Caki2 (cell line): Measurements from ENCODE around the gene ATL3. TPM values are rescaled to one million over a fixed set of nuclear protein-coding genes. Genes with fewer than 3 reads are reported as not detected.
A peak's percentile ranks its signal among the peaks of the same experiment; 100 is the strongest.
"Not testable (repeated sequence)": the region's sequence is repeated elsewhere in the genome, so short reads cannot be mapped to it uniquely, and the experiment has no call there.

Experiments
- DNase-seq: peaks from one replicate; pipeline ENCODE4 v3.0.0-alpha.2; 2015; ENCODE audit warnings: low read depth
- in situ Hi-C: cut with HindIII; loops from 2 replicates; pipeline ENCODE4 v1.10.0; 2016; ENCODE audit warnings: low sequenced_read_pairs, low pct_unique_long_range_greater_than_20kb, mixed read lengths
- total RNA-seq: library from RNA; depleted of rRNA; stranded (reverse); fragments of >200 nt; shearing (Covaris generic); gene quantifications from 2 replicates; pipeline ENCODE4 v1.2.3, GENCODE V29; 2014; ENCODE audit warnings: low replicate concordance

Gene ATL3
- total RNA-seq, 1 experiment from 2014 or later = 58.7 TPM

DNA sequence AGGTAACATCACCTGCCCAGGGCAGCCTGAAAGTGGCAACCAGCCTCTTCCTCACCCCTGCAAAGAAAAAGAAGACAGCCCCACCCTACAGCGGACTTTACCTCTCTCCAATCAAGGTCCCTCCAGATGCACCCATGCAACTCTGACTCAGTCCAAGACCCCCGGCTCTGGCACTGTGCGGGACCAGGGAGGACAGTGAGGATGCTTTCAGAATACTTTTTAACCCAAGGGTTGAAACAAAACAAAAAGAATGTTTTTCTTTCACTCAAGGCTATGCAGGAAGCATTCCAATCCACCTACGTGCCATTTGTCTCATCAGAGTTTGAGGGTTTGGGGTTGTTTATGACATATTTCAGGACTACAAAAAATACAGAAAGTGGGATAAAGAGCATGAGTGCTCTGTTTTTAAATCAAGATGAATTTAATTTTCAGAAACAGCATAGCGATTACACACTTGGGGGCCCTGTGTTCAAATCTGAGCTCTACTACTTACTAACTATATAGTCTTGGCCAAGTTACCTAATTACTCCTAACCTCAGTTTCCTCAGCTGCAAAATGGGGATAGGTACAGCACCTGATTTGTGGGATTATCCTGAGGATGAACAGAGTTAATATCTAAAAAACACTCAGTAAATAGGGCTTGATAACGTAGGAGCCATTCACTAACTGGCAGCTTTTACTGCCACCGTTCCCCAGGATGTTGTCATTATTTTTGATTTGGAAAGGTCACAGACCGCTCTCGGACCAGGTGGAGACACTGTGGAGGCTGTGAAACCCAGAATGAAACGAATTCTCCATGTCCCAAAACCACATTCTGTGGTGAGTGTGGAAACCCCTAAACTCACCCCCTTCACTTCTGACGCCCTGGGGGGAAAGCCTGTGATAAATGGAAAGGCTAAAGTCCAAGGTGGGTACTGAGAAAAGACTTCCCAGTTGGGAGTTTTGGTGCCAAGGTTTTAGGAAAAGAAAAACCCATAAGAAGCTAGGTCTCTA lies 62.5 kb downstream of the ATL3 start:
- DNase-seq = peak; percentile 89
- in situ Hi-C loops = no loop called here

DNA sequence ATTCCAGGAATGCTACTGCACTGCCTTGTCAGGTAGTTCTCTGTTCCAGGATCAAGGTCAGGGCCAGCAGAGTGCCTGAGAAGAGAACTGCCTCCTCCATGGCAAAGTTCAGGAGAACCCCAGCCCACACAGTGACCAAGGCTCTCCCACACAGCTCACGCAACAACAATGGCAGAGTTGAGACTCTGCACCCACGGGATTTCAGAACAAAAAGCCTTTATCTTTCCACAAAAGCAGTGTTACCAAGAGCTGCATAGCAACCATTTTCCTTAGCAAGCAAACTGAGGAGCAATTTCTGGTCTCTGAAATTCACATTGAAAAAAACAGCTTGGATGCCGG lies 68.0 kb downstream of the ATL3 start:
- DNase-seq = no peak
- in situ Hi-C loops = no loop called here

DNA sequence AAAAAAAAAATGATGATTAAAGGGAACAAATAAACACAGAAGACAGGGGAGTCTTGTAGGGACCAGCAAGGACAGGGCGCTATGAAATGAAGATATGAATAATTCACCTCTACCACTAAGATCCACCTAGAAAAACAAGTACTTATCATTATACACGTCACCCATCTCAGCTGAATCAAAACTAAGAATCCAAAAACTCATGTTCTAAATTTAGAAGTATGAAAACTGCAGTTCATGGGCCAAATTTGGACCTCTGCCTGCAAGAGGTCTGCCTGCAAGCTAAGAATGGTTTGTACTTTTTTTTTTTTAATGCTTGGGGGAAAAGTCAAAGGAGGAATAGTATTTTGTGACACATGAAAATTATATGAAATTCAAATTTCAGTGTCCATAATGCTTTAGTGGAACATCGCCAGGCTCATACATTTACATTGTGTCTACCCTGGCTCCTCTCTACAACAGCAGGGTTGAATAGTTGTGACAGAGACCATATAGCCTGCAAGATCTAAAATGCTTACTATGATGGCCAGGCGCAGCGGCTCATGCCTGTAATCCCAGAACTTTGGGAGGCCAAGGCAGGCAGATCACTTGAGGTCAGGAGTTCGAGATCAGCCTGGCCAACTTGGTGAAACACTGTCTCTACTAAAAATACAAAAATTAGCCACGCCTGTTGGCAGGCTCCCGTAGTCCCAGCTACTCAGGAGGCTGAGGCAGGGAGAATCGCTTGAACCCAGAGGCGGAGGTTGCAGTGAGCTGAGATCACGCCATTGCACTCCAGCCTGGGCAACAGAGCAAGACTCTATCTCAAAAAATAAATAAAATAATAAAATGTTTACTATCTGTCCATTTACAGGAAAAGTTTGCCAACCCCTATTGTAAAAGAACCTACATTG lies 68.6 kb downstream of the ATL3 start:
- in situ Hi-C loops, DNase-seq: not testable (repeated sequence)

DNA sequence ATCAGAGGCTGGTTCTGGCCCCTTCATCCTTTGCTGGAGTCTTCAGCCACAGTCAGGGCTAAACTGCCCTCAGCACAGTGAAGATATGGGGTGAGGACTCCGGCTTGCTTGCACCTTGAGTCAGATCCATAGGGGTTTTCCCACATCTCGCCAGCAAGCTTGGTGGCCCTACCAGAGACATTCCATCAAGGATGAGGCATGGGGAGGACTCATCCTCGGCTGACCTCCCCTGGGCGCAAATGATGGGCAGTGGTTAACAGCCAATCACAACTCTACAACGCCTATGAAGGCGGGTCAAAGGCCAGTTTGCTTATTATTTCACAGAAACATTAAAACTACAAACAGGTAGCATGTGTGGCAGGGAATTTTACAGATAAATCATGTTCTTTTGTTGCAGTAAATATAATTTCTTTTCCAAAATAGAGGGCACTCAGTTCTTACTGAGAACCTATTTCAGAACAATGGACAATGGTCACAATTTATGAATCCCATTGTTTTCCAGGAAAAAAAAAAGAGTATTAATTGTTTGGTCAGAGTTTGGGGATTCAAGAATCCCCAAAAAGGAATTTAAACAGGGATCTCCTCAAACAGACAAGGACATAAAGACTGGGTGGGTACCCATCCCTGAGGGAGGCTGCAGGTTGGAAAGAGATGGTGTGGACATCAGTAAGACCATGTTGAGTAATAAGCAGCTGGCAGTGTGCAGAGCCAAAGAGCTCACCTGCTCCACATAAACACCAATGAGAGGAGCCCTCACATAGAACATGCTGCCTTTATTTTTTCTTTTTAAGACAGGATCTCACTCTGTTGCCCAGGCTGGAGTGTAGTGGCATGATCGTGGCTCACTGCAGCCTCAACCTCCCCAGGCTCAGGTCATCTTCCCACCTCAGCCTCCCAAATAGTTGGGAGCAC lies 71.7 kb downstream of the ATL3 start:
- peak; percentile 86 for DNase-seq
- in situ Hi-C loops = no loop called here

DNA sequence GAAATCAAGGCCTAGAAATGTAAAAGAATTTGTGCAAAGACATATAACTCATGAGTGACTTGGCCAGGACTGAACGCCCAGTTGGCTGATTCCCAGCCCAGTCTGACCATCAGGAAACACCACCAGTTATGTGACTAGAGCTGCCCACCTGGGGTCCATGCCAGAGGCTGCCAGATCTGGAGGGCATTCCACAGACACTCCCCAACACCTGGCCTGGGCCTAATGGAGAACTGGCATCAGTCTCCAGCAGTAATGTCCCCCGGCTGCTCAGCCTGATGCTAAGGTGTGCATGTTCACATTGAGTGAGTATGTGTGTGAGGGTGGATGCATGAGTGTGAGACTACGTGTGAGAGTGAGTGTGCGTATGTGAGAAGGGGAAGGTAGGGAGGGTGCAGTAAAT lies 72.6 kb downstream of the ATL3 start:
- in situ Hi-C loops = no loop called here
- no peak for DNase-seq

DNA sequence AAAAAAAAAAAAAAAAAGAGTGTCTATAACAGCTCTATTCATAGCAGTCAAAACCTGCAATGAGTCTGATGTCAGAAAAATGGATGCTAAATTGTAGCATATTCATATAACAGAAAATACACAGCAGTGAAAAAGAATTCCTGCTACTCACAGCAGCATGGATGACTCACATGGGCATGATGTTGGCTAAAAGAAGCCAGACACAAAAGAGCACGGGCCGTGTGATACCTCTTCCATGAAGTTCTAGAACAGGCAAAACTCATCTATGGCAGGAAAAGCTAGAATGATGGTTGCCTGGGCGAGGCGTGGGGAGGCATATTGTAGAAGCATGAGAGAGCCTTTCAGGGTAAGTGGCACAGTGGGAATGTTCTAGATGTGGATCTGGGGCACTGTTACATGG lies 75.9 kb downstream of the ATL3 start:
- DNase-seq = no peak
- in situ Hi-C loops = no loop called here

DNA sequence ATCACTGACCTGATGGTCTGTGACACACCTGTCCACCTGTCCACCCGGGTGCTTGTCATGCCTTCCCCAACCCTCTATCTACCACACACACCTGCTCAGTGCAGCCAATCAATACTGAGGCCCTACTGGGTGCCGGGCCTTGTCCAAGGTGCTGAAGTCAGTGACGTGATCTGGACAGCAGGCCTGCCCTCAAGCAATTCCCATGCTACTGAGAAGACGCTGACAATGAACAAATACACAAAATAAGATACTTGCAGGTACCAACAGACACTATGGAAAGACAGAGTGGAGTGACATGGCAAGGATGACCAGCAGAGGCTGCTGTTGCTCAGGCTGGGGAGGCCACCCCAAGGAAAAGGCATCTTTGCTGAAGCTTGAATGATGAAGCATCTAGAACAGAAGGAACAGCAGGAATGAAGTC lies 78.2 kb downstream of the ATL3 start:
- in situ Hi-C loops = no loop called here
- DNase-seq = peak; percentile 39

DNA sequence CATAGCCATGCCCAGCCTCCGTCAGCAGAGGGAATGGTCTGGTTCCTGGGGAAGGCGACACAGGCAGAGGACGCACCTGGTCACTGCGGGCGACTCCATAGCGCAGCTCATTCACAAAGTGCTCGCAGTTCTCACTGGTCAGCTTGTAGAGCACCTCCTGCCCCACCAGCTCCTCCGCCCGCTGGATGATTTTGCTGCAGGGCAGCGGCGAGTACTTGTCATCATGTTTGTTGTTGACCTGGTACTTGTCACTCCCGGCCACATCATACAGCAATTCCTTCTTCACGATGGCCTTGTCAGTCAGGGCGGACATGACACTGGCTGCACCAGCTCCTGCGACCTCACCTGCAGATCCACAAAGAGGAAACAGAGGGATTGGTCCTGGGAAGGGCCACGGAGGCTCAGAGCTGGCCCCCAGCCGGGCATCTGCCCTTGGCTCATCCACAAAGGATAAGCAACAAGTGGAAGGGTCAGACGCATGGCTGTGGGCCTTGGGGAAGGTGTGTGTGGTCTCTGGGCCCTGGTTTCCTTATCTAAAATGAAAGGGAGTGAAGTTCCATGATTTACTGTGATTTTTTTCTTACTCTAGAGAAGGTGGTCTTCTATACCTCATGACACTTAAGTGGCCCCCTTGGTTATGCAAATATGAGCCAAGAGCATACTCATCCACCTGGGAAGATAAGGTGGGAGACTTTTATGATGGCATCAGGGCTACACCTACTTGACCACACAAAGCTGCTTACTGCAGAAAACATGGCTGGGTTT lies 81.0 kb downstream of the ATL3 start:
- in situ Hi-C loops = no loop called here
- no peak for DNase-seq

DNA sequence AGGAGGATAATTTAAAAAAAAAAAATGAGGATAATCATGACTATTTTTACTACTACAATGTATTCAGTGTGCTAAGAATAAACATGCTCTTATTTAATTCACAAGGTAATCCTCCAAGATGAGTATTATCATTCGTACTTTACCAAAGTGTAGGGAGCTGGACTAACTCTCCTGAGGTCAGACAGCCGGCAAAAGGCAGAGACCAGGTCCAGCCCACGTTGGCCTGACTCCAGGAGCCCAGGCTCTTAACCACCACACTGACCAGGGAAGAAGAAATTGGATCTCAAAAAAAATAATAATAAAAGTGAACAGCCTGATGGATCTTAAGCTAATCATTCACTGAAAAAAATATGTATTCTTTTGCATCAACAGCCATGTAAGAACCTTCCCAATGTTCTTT lies 82.2 kb downstream of the ATL3 start:
- DNase-seq = no peak
- in situ Hi-C loops = no loop called here

DNA sequence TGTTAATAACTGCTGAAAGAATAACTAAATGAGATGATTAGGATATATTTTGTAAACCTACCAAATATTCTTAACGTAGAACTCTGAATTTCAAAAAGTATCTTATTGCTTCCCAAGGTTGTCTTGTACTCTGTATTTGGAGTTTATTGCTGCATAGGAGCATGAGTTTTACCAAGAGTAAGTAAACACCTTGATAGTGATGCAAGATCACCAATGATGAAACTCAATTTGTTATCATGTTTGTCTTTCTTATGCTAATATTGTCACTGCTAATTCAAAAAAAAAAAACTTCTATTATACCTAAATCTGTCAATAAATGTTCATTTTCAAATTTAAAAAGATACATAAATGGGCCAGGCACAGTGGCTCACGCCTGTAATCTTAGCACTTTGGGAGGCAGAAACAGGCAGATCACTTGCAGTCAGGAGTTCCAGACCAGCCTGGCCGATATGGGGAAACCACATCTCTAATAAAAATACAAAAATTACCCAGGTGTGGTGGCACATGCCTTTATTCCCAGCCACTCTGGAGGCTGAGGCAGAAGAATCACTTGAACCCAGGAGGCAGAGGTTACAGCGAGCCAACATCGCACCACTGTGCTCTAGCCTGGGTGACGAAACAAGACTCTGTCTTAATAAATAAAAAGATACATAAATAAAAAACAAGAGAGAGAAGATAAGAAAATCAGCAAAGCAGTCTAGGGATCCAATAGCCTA lies 84.6 kb downstream of the ATL3 start:
- in situ Hi-C loops = no loop called here

DNA sequence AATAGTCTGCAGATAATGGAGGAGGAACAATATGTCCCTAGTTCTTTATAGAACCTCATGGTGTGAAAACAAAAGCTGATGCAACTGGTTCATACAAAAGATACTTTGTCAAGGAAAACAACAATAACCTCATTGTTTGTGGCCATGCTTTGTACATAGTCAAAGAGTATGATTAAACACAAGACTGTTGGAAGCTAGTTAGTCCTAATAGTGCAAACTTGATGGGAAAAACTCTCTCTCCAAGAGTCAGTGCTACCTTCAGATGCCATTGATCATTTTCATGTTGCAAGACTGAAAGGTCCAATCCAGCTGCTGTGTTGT lies 87.9 kb downstream of the ATL3 start:
- no peak for DNase-seq
- in situ Hi-C loops = no loop called here

More for the DNA sequence above, 84.6 kb downstream of the ATL3 start:
- DNase-seq = no peak

DNA sequence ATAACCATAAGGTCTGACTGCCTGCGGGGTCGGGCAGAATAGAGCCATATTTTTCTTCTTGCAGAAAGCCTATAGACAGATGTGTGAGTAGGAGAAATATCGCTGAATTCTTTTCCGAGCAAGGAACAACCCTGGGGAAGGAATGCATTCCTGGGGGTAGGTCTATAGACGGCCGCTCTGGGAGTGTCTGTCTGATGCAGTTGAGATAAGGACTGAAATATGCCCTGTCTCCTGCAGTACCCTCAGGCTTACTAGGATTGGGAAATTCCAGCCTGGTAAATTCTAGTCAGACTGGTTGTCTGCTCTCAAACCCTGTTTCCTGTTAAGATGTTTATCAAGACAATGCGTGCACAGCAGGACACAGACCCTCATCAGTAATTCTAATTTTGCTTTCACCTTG lies 90.0 kb downstream of the ATL3 start:
- in situ Hi-C loops, DNase-seq: not testable (repeated sequence)

DNA sequence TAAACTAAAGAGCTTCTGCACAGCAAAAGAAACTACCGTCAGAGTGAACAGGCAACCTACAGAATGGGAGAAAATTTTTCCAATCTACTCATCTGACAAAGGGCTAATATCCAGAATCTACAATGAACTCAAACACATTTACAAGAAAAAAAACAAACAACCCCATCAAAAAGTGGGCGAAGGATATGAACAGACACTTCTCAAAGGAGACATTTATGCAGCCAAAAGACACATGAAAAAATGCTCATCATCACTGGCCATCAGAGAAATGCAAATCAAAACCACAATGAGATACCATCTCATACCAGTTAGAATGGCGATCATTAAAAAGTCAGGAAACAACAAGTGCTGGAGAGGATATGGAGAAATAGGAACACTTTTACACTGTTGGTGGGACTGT lies 92.3 kb downstream of the ATL3 start:
- DNase-seq, in situ Hi-C loops: not testable (repeated sequence)

DNA sequence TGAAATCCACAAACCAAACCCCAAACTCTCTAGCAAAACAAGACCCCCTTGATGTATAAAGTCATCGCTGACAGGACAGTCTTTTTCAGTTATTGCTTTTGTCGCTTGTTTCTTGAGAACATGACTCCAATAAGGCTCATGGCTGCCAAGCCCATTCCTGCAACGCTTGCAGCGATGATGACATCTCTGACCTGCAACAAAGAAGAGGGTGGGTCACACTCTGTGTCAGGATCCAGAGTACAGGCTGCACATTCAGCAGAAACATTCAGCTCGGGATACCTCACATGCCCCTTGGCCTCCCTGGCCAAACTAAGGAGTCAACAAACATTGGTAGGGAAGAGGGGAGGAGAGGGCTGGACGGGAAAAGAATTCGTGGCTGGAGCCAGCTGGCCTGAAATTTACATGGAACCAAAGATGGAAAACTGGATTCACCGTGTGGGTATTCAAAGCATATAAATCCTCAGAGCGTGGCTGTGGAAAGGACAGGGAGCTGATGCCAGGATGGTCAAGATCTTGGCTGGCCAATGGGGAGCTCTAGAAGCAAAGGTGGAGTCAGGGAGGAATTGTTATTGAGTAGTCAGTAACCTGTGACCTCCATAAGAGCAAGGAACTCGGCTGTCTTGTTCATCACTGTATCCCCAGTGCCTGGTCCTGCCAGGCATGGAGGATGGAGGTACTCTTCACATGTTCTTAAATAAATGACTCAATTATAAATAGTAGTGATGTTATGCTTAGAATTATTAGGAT lies 96.1 kb downstream of the ATL3 start:
- in situ Hi-C loops = no loop called here
- DNase-seq = no peak
